Inferior parietal cortex (tissue), 1 donor: ENCODE data around the gene PIP4K2B.
"Not testable (repeated sequence)": the region's sequence is repeated elsewhere in the genome, so short reads cannot be mapped to it uniquely, and the experiment has no call there.

Experiments
- DNase-seq: peaks from one replicate; pipeline ENCODE4 v3.0.0-alpha.2; 2016; ENCODE audit errors: extremely low spot score

The PIP4K2B gene

DNA sequence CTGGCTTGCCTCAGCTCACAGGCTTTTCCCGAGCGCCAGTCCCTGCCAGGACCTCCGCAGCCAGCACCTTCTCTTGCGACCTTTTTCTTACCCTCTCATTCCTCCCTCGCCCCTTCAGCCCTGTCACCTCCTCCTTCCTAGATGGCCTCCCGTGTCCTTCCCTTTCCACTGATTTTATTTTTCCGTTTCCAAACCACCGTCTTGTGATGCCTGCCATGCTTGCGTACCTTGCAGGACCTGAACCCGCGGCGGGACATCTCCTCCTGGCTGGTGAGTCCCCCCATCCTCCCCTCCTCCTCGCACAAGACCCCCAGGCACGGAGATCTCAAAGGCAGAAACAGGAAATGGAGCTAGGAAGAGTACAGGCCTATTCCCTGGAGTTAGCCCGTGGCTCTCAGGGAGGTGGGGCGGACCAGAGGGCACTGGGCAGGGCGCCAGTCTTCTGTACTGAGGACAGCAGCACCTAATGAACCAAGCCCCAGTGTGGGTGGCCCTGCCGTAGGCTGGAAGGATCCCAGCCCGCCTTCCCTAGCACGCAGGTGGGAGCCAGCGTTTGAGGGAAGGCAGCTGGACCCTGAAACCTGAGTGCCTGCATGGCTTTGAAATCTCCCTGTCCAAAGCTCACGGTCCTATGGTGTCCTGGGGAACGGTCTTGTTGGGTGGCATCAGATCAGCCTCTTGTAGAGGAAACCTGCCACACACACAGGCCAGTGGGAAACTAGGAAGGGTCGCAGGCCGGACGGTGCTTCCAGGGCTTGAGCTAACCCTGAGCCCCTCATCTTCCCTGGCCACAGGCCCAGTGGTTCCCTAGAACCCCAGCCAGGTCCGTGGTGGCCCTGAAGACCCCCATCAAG lies 68.6 kb downstream of the PIP4K2B start:
- DNase-seq, result no peak

DNA sequence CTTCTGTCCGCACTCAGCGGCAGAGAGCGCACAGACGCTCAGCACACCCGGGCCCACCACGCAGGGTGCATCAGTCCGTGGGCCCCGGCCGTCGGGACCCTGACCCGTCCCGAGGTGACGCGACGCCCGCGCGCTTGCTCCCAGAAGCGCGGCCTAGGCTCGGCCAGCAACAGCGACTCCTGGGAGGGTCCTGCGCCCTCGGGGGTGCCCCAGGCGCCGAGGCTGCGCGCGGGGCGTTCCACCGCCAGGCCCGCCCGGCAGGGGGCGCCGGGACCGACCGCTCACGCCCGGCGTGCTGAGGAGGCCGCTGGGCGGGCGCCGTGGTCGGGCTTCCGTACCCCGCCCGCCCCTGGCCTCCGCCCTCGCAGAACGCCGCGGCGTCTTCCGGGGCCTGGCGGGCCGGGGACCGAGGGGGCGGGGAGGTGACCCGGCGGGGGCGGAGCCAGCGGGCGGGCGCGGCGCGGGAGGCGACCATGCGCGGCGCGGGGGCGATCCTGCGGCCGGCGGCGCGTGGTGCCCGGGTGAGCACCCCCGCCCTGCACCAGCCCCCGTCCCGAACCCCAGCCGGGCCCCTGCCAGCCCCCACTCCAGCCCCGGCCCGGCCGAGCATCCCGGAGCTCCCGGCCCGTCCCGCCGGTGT lies 69.3 kb downstream of the PIP4K2B start, which contains the start of gene CISD3:
Gene CISD3 (plus strand): TSS at position 456 of the 640 bp plus-strand sequence. CDS start 18 bp downstream, at position 474.
- no peak for DNase-seq

DNA sequence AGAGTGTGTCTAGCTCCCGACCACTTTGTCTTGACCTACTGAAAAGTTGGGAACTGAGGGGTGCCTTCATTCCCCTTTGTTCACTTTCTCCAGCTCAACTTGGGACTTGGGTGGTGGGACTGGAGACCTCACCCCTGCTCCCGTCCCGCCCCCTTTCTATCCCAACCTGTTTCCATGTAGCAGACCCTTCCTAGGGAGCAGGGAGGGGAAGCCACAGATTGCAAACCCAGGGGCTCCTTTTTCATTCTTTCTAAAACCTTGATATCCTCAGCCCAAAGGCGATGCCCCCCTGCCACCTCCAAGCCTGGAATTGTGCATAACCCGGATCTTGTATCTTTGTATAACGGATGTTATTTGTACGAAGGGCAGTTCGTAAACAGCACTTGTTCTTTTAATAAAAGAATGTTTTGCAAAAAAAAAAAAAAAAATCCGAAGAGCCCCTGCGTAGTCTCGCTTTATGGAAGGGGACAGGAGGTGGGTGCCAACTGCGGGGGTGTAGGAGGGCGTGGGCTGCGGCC lies 69.9 kb downstream of the PIP4K2B start:
- DNase-seq, result no peak

DNA sequence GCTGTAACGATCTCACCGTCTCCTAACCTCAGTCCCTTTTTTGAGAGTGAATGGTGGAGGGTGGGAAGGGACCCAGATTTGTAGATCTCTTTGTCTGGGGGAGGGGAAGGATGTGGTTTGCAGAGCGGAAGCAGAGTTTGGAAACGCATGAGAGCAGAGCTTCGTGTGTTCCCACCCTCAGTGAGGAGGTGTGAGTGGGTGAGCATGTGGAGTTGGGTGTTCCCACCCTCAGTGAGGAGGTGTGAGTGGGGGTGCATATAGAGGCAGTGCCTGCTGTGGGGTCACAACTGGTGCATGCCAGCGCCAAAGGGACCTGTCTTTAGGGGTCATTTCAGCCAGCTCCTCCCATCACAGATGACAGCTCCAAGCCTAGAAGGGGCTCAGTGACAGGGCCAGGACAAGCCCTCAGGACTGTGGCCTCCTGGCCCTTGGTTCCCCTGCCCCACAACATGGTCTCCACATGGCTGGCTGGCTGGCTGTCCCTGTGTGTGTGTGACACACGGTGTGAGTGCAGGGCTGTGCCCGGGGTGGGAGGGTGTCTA lies 71.0 kb downstream of the PIP4K2B start:
- no peak for DNase-seq

DNA sequence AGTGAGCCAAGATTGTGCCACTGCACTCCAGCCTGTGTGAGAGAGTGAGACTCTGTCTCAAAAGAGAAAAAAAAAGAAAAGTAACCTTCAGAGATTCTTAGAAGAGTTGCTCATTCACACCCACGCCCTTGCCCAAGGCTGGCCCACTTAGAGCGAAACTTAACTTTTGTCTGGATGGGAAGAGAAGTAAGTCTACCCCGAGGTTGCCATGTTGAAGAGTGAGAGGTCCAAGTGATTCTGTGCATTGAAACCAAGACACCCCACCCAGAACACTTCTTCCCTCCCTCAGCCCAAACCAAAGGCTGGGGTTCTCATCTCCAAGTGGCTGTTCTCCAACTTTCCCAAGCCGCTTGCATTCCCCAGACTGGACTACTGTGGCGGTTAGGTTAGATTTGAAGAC lies 71.6 kb downstream of the PIP4K2B start:
- no peak for DNase-seq

DNA sequence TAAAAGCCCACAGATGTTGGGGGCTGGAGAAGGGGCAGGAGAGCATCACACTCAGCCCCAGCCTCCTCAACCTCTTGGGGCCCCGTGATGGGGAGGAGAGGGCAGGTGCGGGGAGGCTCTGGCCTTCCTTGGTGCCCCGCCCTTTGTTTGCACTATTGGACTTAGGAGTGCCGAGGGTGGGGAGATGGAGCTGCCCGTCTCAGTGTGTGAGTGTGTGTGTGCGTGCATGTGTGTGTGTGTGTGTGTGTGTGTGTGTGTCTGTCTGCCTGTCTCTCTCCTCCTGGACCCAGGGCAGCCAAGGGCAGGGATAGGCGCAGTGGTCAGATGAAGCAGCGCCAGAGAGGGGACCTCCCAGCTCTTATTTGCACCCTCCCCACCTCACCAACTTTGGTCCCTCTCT lies 73.2 kb downstream of the PIP4K2B start:
- not testable (repeated sequence) for DNase-seq

DNA sequence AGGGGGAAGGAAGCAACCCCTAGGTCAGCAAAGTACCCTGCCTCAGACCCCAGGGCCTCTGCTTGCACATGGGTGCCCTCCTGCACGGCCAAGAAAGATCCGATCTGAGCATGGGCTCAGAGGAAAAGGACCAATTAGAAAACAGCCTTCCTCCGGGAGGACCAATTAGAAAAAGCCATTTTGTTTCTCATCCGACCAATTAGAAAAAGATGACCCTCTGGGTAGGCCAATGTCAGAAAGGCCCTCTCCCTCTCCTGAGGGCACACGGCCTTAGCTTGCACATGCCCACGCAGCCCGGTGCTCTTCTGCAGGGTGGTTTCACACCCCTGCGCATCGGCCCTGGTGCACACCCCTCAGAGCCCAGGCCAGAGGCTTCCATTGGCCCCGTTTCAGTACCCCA lies 74.3 kb downstream of the PIP4K2B start:
- DNase-seq, result no peak

DNA sequence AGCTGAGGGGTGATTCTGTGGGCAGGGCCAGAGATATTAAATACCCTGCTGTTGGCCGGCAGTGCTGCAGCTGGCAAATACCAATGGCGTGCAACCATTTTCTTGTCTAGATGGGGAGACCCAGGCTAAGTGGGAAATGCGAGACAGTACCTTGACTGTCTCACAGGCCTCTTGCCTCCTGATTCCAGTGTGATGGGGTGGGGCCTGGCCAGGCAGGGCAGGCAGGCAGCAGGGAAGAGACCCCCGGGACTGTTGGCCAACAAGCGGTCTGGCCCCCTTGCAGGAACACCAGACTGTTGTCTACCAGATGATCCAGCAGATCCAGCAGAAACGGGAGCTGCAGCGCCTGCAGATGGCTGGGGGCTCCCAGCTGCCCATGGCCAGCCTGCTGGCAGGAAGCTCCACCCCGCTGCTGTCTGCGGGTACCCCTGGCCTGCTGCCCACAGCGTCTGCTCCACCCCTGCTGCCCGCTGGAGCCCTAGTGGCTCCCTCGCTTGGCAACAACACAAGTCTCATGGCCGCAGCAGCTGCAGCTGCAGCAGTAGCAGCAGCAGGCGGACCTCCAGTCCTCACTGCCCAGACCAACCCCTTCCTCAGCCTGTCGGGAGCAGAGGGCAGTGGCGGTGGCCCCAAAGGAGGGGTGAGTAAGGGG lies 74.9 kb downstream of the PIP4K2B start:
- DNase-seq, result no peak

DNA sequence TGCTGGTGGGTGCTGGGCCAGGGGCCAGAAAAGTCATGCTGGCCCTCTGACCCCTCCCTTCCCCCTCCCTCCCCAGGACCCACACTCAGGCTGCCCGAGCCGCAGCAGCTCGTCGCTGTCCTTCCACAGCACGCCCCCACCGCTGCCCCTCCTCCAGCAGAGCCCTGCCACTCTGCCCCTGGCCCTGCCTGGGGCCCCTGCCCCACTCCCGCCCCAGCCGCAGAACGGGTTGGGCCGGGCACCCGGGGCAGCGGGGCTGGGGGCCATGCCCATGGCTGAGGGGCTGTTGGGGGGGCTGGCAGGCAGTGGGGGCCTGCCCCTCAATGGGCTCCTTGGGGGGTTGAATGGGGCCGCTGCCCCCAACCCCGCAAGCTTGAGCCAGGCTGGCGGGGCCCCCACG lies 77.6 kb downstream of the PIP4K2B start:
- DNase-seq, result no peak

DNA sequence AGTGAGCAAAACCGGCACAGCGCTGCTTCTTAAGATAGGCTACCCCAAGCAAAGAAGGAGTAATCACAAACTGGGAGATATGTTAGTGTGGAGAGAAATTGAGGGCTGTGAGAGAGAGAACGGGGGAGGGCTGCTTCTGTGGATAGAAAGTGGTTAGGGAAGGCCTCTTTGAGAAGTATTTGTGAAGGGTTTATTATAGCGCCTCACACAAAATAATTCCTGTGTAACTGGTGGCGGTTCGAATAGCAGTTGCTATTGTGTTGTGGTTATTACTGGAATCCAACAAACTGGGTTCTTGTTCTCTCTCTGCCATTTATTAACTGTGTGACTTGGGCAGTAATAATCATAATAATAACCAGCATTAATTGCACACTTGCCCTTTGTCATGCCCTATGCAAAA lies 78.4 kb downstream of the PIP4K2B start:
- no peak for DNase-seq

DNA sequence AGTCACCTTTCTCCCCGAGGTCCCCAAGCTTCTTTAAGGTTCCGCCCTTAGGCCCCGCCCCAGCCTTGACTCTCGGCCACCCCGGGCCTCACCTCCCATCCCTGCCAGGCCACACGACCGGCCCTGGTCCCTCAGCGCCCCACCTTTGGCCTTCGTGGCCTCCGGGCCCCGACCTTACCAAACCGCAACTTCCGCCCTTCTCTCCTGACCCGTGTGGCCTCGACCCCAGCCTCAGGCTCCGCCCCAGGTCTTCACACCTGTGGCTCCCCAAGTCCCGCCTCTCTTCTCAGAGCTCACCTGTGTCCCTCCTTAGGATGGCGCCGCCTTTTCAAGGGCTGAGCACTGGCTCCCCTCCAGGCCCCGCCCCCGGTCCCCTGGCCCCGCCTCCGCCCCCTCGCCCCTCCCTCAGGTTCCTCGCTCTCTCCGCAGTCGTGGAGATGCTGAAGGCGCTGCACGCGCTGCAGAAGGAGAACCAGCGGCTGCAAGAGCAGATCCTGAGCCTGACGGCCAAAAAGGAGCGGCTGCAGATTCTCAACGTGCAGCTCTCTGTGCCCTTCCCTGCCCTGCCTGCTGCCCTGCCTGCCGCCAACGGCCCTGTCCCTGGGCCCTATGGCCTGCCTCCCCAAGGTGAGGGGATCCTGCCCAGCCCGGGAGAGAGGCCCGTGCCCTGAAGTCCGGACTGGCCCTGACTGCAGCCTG lies 79.3 kb downstream of the PIP4K2B start:
- no peak for DNase-seq

DNA sequence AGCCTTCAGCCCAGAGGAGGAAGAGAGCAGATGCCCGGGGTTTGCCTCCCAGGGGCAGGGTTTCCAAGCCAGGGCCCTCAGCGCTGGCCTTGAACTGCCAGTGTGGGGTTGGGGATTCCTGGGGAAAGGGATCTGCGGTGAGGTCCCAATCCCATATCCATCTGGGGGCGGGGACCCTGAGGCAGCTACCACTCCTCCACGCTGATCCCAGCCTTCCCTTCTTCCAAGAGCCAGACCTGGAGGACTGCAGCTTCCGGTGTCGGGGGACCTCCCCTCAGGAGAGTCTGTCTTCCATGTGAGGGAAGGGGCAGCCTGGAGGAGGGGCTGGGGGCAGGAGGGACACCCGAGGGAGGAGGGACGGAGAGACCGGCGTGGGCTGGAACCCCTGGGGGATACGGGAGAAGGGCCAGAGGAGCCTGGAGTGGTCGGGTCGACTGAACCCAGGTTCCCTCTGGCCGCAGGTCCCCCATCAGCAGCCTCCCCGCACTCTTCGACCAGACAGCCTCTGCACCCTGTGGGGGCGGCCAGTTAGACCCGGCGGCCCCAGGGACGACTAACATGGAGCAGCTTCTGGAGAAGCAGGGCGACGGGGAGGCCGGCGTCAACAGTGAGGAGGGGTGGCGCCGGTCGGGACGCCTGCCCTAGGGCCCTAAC lies 79.9 kb downstream of the PIP4K2B start:
- DNase-seq, result no peak

DNA sequence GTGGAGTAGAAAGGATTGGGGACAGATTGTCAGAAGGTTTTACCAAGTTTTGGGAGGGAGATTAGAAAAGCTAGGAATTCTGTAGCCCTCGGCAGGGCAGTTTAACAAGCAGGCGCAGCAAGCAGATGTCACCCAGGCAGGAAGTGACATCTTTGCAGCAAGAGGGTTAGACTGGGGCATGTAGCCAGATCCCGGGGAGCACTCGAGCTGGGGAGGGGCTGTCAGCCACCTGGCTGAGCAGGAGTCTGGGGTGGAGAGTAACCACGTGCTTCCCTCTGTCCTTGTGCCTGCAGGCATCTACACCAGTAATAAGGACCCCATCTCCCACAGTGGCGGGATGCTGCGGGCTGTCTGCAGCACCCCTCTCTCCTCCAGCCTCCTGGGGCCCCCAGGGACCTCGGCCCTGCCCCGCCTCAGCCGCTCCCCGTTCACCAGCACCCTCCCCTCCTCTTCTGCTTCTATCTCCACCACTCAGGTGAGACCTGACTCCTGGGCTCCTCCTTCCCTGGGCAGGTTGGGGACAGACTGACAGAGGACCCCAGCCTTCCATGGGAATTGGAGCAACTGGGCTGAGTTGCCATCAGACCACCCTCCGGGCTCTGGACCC lies 82.1 kb downstream of the PIP4K2B start:
- DNase-seq, result no peak

DNA sequence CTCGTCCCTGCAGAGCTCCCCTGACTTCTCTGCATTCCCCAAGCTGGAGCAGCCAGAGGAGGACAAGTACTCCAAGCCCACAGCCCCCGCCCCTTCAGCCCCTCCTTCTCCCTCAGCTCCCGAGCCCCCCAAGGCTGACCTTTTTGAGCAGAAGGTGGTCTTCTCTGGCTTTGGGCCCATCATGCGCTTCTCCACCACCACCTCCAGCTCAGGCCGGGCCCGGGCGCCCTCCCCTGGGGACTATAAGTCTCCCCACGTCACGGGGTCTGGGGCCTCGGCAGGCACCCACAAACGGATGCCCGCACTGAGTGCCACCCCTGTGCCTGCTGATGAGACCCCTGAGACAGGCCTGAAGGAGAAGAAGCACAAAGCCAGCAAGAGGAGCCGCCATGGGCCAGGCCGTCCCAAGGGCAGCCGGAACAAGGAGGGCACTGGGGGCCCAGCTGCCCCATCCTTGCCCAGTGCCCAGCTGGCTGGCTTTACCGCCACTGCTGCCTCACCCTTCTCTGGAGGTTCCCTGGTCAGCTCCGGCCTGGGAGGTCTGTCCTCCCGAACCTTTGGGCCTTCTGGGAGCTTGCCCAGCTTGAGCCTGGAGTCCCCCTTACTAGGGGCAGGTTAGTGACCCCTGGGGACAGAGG lies 82.9 kb downstream of the PIP4K2B start:
- DNase-seq, result no peak
